Liver (tissue), 3 donors: ENCODE results near the gene BRD3OS.

Source experiments
- EGR1 ChIP-seq, 2 donors: IDR thresholded peaks; 2 replicates each; pipeline ENCODE4 v1.6.1; 2016 to 2018; ENCODE audit warnings: antibody characterized with exemption in 2 of 2, low read depth in 2 of 2
- FOXA1 ChIP-seq: IDR thresholded peaks from 2 replicates; pipeline ENCODE4 v1.6.1; 2016; ENCODE audit warnings: antibody characterized with exemption
- FOXA2 ChIP-seq: IDR thresholded peaks from 2 replicates; pipeline ENCODE4 v1.6.1; 2016; ENCODE audit warnings: antibody characterized with exemption
- GABPA ChIP-seq, 2 donors: IDR thresholded peaks in 1 of 2; conservative IDR thresholded peaks in 1 of 2; 2 replicates each; pipeline ENCODE4 v1.6.1; 2016; ENCODE audit warnings: antibody characterized with exemption in 2 of 2, mild to moderate bottlenecking in 1 of 2, moderate library complexity in 1 of 2
- HNF4A ChIP-seq, 2 donors: conservative IDR thresholded peaks; 2 replicates each; pipeline ENCODE4 v1.6.1; 2016; ENCODE audit warnings: antibody characterized with exemption in 2 of 2, mild to moderate bottlenecking in 2 of 2
- HNF4G ChIP-seq: IDR thresholded peaks from 2 replicates; pipeline ENCODE4 v1.6.1; 2016; ENCODE audit warnings: antibody characterized with exemption
- RAD21 ChIP-seq, 2 donors: IDR thresholded peaks; 2 replicates each; pipeline ENCODE4 v1.6.1; 2016; ENCODE audit warnings: antibody characterized with exemption in 2 of 2, mild to moderate bottlenecking in 2 of 2
- SP1 ChIP-seq: IDR thresholded peaks from 2 replicates; pipeline ENCODE4 v1.6.1; 2018; ENCODE audit warnings: antibody characterized with exemption, mild to moderate bottlenecking
- TAF1 ChIP-seq: conservative IDR thresholded peaks from 2 replicates; pipeline ENCODE4 v1.6.1; 2016; ENCODE audit warnings: antibody characterized with exemption, mild to moderate bottlenecking
- YY1 ChIP-seq: IDR thresholded peaks from 2 replicates; pipeline ENCODE4 v1.6.1; 2016; ENCODE audit warnings: antibody characterized with exemption, mild to moderate bottlenecking
- TF ChIP-seq, protein P1 (sequence below): fragments of 150-350 bp; IDR thresholded peaks from 2 replicates; pipeline ENCODE4 v1.5.1; 2017; ENCODE audit warnings: improper control_type of control experiment, low read depth, low read length; ENCODE audit not compliant: missing input control
- TF ChIP-seq, protein P2 (sequence below): IDR thresholded peaks from 2 replicates; pipeline ENCODE4 v1.6.1; 2016; ENCODE audit warnings: antibody characterized with exemption
- donor health status: healthy.
- donor health status: healthy.

DNA sequence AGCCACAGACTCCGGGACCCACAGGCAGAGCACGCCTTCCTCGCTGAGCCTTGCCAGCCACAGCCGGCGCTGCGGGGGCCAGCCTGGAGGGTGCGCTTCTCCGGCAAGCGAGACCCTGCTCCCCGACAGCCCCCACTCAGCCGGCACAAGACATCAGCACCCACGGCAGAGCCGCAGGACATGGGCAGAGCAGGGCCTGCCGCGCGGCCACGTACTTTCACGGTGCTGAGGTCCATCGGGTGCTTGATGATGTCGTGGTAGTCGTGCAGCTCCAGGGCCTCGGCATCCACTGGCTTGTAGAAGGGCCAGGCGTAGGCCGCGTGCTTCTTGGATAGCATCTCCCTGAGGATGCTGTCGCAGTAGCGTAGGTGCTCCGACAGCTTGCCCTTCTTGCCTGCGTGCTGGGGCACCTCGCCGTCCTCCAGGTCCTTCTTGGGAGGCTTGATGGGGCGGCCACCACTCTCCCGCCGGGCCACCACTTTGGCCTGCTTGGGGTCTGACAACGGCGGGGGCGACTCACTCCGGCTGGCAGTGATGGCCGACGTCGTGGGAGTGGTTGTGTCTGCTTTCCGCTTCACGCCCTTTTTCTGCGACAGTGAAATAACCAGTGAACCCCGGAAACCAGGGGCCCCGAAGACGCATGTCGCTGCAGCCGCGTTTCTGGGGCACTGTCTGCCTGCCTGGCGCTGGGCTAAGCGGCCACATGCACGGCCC is 22.7 kb downstream of the BRD3OS start:
- TF ChIP-seq, protein P1, sequence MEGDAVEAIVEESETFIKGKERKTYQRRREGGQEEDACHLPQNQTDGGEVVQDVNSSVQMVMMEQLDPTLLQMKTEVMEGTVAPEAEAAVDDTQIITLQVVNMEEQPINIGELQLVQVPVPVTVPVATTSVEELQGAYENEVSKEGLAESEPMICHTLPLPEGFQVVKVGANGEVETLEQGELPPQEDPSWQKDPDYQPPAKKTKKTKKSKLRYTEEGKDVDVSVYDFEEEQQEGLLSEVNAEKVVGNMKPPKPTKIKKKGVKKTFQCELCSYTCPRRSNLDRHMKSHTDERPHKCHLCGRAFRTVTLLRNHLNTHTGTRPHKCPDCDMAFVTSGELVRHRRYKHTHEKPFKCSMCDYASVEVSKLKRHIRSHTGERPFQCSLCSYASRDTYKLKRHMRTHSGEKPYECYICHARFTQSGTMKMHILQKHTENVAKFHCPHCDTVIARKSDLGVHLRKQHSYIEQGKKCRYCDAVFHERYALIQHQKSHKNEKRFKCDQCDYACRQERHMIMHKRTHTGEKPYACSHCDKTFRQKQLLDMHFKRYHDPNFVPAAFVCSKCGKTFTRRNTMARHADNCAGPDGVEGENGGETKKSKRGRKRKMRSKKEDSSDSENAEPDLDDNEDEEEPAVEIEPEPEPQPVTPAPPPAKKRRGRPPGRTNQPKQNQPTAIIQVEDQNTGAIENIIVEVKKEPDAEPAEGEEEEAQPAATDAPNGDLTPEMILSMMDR, result no peak
- TF ChIP-seq FOXA1 (no peak), EGR1 (IDR thresholded peaks at IDR 0.05; ENCODE audit: low read depth in 2 of 2) (no peak), FOXA2 (no peak), SP1 (no peak), RAD21 (IDR thresholded peaks at IDR 0.05) (no peak), HNF4A (conservative IDR thresholded peaks at IDR 0.05) (no peak), GABPA (IDR thresholded peaks at IDR 0.05 in 1 of 2, conservative IDR thresholded peaks at IDR 0.05 in 1 of 2) (no peak), HNF4G (no peak), YY1 (no peak), TAF1 (no peak)
- TF ChIP-seq, protein P2, sequence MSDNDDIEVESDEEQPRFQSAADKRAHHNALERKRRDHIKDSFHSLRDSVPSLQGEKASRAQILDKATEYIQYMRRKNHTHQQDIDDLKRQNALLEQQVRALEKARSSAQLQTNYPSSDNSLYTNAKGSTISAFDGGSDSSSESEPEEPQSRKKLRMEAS, result no peak
